ENCODE measurements around the gene IL32. TPM values are rescaled to one million over a fixed set of nuclear protein-coding genes. Genes with fewer than 3 reads are reported as not detected.

Gene IL32
- total RNA-seq, 6 donors from 2014 or later: 31.4 to 220 (median 116) TPM

- H3K4me3 ChIP-seq: no peak overlapping the region
- TF ChIP-seq CTCF (IDR thresholded peaks at IDR 0.05) (peak in 1 of 6 experiments; percentile 14), POLR2AphosphoS5 (IDR thresholded peaks at IDR 0.05) (no peak), POLR2A (IDR thresholded peaks at IDR 0.05) (no peak), EP300 (IDR thresholded peaks at IDR 0.05) (no peak)
- no peaks in the 10 kb centered on the region for H3K27me3 ChIP-seq
- WGBS, 2 donors: 78 to 85% methylated on average over 17 to 64 of the region's 71 CpGs
- no peaks in the 10 kb centered on the region for H3K9me3 ChIP-seq
- H3K4me1 ChIP-seq: peaks cover 24 to 39% (median 29%) of the 10 kb centered on the region in 4 donors
- no peaks in the 10 kb centered on the region for H3K36me3 ChIP-seq
- H3K27ac ChIP-seq: peak overlapping the region; percentile 75 to 88 (median 86)
- ATAC-seq (ENCODE audit: low FRiP score in 2 of 2) (peak; percentile 39 to 73), DNase-seq (peak; percentile 50 to 87)
Observed at GRCh38 chr16:3088925-3089716, 23.7 kb downstream of the IL32 start.

GRCh38 chr16:3089717-3090592, 24.5 kb downstream of the IL32 start:
- no peak overlapping the region for H3K27ac ChIP-seq
- H3K27me3 ChIP-seq: no peaks in the 10 kb centered on the region
- H3K4me1 ChIP-seq: peaks cover 24 to 39% (median 29%) of the 10 kb centered on the region in 4 donors
- 97 to 98% methylated on average over 34 to 81 of the region's 81 CpGs for WGBS, 2 donors
- no peak overlapping the region for H3K4me3 ChIP-seq
- TF ChIP-seq POLR2AphosphoS5 (IDR thresholded peaks at IDR 0.05): no peak
- TF ChIP-seq EP300 (IDR thresholded peaks at IDR 0.05): no peak
- TF ChIP-seq POLR2A (IDR thresholded peaks at IDR 0.05): no peak
- TF ChIP-seq CTCF (IDR thresholded peaks at IDR 0.05): no peak
- no peak for ATAC-seq (ENCODE audit: low FRiP score in 2 of 2)
- peak in 1 of 2 donors; percentile 79 for DNase-seq
- H3K36me3 ChIP-seq: no peaks in the 10 kb centered on the region
- H3K9me3 ChIP-seq: no peaks in the 10 kb centered on the region

GRCh38 chr16:3091551-3091950, 26.1 kb downstream of the IL32 start:
- no peak for DNase-seq
- no peaks in the 10 kb centered on the region for H3K9me3 ChIP-seq

GRCh38 chr16:3092501-3092941, 27.1 kb downstream of the IL32 start:
- ATAC-seq (ENCODE audit: low FRiP score in 2 of 2): no peak
- Histone ChIP-seq H3K27ac (no peak overlapping the region), H3K4me3 (no peak overlapping the region), H3K36me3 (no peaks in the 10 kb centered on the region), H3K9me3 (no peaks in the 10 kb centered on the region), H3K4me1 (peaks cover 20 to 33% (median 26%) of the 10 kb centered on the region in 4 donors), H3K27me3 (no peaks in the 10 kb centered on the region)
- WGBS, 2 donors: 64 to 68% methylated on average over 10 to 11 of the region's 20 CpGs
- TF ChIP-seq POLR2AphosphoS5 (IDR thresholded peaks at IDR 0.05) (no peak), POLR2A (IDR thresholded peaks at IDR 0.05) (no peak)
- DNase-seq: no peak

More at GRCh38 chr16:3091551-3091950, 26.1 kb downstream of the IL32 start:
- H3K27ac ChIP-seq: no peak overlapping the region
- peaks cover 25 to 40% (median 31%) of the 10 kb centered on the region in 4 donors for H3K4me1 ChIP-seq
- H3K4me3 ChIP-seq: no peak overlapping the region
- no peaks in the 10 kb centered on the region for H3K36me3 ChIP-seq
- no peaks in the 10 kb centered on the region for H3K27me3 ChIP-seq
- TF ChIP-seq POLR2A (IDR thresholded peaks at IDR 0.05): no peak
- TF ChIP-seq EP300 (IDR thresholded peaks at IDR 0.05): no peak
- TF ChIP-seq POLR2AphosphoS5 (IDR thresholded peaks at IDR 0.05): no peak
- TF ChIP-seq CTCF (IDR thresholded peaks at IDR 0.05): no peak
- ATAC-seq (ENCODE audit: low FRiP score in 2 of 2): no peak
- whole genome bisulfite sequencing, 2 donors: 50 to 77% methylated on average over 1 to 8 of the region's 8 CpGs
